NB4 (cell line): ENCODE measurements around the gene CROCC.

Experiments used
- MYC ChIP-seq: IDR thresholded peaks from 2 replicates; pipeline ENCODE4 v1.6.1; 2011; ENCODE audit warnings: low read depth, low read length
- TF ChIP-seq, protein P1 (sequence below): IDR thresholded peaks from one replicate; pipeline ENCODE4 v1.5.1; 2012; ENCODE audit warnings: low read depth, low read length
- TF ChIP-seq, protein P2 (sequence below): IDR thresholded peaks from 2 replicates; pipeline ENCODE4 v1.6.1; 2011; ENCODE audit warnings: low read depth, low read length

DNA sequence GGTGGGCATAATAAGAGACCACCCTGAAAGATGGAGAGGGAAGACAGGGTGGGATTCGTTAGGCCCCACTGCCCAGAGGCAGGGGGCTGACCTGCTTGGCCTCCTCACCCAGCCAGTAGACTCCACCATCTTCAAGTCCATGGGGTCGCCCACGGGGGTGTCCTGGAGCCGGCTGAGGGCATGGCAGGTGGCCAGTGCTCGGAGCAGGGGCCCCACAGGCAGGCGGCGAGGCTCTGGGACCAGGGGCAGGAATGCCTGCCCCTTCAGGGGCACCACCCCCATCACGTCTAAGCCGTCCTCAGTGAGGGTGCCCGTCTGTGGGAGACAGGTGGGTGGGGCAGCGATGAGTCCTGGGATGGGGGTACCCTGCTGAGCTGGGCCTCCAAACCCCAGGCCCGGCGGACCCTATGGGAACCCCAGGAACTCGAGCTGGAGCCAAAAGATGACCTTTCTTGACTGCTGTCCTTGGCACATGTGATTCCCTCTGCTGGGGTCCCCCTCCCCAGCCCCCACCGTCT lies 71.8 kb downstream of the CROCC start:
- TF ChIP-seq, protein P1, sequence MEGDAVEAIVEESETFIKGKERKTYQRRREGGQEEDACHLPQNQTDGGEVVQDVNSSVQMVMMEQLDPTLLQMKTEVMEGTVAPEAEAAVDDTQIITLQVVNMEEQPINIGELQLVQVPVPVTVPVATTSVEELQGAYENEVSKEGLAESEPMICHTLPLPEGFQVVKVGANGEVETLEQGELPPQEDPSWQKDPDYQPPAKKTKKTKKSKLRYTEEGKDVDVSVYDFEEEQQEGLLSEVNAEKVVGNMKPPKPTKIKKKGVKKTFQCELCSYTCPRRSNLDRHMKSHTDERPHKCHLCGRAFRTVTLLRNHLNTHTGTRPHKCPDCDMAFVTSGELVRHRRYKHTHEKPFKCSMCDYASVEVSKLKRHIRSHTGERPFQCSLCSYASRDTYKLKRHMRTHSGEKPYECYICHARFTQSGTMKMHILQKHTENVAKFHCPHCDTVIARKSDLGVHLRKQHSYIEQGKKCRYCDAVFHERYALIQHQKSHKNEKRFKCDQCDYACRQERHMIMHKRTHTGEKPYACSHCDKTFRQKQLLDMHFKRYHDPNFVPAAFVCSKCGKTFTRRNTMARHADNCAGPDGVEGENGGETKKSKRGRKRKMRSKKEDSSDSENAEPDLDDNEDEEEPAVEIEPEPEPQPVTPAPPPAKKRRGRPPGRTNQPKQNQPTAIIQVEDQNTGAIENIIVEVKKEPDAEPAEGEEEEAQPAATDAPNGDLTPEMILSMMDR = no peak
- TF ChIP-seq, protein P2, sequence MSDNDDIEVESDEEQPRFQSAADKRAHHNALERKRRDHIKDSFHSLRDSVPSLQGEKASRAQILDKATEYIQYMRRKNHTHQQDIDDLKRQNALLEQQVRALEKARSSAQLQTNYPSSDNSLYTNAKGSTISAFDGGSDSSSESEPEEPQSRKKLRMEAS = no peak
- no peak for TF ChIP-seq MYC
